Renal cortical epithelial cell (primary cell): ENCODE results near the gene COL6A1. TPM values are rescaled to one million over a fixed set of nuclear protein-coding genes. Genes with fewer than 3 reads are reported as not detected.

Source experiments
- DNase-seq: peaks from one replicate; pipeline ENCODE4 v3.0.0-alpha.2; 2011; ENCODE audit warnings: low read depth
- total RNA-seq: library from RNA; depleted of rRNA; stranded (reverse); fragments of >200 nt; gene quantifications from 2 replicates; pipeline ENCODE4 v1.2.3, GENCODE V29; 2014

COL6A1 gene, protein sequence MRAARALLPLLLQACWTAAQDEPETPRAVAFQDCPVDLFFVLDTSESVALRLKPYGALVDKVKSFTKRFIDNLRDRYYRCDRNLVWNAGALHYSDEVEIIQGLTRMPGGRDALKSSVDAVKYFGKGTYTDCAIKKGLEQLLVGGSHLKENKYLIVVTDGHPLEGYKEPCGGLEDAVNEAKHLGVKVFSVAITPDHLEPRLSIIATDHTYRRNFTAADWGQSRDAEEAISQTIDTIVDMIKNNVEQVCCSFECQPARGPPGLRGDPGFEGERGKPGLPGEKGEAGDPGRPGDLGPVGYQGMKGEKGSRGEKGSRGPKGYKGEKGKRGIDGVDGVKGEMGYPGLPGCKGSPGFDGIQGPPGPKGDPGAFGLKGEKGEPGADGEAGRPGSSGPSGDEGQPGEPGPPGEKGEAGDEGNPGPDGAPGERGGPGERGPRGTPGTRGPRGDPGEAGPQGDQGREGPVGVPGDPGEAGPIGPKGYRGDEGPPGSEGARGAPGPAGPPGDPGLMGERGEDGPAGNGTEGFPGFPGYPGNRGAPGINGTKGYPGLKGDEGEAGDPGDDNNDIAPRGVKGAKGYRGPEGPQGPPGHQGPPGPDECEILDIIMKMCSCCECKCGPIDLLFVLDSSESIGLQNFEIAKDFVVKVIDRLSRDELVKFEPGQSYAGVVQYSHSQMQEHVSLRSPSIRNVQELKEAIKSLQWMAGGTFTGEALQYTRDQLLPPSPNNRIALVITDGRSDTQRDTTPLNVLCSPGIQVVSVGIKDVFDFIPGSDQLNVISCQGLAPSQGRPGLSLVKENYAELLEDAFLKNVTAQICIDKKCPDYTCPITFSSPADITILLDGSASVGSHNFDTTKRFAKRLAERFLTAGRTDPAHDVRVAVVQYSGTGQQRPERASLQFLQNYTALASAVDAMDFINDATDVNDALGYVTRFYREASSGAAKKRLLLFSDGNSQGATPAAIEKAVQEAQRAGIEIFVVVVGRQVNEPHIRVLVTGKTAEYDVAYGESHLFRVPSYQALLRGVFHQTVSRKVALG
- 52.1 and 53.2 TPM in 2 replicates for total RNA-seq

DNA sequence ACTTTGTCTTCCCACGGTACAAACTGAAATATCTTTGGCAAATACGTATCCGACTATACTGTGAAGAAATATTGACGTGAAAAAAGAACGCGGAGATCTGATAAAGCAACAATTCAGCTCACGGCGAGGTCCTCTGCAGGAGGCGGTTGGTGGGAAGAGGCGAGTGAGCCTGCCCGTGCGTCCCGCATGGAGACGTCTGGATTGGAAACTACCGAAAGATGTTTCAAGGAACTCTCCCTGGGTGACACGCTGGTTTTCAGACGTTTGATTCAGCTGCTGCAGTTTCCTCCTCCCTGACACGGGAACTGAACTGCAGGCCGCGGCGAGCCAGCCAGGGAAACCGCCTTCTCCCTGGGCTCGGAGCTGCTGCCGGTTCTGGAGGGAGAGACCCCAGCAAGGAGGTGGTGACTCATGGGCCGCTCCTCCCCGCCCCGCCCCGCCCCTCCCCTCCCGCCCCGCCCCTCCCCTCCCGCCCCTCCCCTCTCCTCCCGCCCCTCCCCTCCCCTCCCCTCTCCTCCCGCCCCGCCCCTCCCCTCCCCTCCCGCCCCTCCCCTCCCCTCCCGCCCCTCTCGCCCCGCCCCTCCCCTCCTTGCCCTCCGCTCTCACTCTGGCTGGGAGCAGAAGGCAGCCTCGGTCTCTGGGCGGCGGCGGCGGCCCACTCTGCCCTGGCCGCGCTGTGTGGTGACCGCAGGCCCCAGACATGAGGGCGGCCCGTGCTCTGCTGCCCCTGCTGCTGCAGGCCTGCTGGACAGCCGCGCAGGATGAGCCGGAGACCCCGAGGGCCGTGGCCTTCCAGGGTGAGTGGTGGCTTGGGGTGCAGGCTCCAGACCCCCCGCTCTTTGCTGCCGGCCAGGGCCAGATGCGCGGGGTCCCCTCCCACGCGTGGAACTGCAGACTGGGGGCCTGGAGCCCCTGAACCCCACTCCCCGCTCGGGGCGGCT, at the start of gene COL6A1:
Gene COL6A1 (plus strand): TSS at position 620 of the 941 bp plus-strand sequence. CDS start 81 bp downstream, at position 701.
- peak; percentile 53 for DNase-seq

DNA sequence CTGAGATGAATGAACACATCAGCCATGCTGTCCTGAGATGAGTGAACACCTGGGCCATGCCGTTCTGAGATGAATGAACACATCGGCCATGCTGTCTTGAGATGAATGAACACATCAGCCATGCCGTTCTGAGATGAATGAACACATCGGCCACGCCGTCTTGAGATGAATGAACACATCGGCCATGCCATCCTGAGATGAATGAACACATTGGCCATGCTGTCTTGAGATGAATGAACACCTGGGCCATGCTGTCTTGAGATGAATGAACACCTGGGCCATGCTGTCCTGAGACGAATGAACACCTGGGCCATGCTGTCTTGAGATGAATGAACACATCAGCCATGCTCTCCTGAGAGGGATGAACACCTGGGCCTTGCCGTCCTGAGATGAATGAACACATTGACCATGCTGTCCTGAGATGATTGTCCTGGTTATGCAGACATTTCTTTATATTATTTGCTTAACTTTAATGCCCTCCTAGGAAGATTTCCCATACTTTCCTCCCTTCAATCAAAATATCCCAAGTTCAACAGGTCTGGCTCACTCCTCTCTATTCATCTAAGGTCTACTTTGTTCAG, 48.6 kb upstream of the COL6A1 start:
- no peak for DNase-seq

DNA sequence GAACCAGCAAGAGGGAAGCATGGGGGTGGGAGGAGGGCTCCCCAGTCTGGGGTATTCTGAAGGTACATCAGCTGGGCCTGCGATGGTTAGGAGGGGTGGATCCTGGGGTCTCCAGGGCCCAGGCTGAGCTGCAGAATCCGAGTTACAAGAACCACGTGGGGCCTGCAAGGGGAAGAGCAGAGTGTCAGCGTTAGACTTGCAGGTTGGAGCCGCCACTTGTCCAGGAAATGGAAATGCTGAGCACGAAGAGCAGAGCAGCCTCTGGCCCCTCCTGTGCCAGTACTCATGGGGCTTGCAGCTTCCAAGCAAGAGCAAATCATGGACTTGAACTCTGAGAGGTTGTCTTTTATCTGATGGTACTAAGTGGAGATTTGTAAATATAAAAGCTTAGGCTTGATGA, 47.5 kb upstream of the COL6A1 start:
- DNase-seq: no peak

DNA sequence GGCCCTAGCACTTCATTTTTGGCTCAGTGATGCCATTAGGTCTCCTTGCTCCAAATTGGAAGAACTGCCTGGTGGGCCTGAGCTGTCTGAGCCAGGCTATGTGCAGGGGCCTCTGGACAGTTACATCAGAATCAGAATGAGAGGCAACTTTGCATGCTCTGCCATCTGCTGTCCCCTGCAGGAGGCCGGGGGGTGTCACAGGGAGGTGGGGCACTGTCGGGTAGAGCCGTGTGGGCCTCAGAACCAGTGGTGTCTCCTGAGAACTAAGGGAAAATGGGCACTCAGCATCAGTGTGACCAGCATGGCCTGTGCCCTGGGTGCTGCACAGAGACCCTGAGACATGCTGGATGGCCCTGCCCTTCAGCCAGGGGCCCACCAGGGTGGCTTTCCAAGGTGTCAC, 47.0 kb upstream of the COL6A1 start:
- no peak for DNase-seq

DNA sequence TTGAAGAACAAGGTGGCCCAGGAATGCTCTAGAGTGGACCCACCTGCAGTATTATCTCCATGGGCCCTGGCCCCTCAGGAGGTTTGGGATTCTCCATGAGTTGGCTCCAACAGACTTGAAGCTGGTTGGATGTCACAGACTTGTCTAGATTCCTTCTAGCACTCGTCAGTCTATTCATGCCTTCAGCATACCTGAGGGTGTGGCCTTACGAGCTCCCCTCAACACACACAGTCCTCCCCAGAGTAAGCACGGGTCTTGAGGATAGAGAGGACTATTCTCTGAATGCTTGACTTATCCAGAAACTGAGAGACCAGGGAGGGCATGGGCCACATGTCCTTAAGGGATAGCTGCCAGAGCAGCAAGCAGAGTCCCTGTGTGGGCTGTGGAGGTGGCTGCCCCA, 45.9 kb upstream of the COL6A1 start:
- DNase-seq: no peak

DNA sequence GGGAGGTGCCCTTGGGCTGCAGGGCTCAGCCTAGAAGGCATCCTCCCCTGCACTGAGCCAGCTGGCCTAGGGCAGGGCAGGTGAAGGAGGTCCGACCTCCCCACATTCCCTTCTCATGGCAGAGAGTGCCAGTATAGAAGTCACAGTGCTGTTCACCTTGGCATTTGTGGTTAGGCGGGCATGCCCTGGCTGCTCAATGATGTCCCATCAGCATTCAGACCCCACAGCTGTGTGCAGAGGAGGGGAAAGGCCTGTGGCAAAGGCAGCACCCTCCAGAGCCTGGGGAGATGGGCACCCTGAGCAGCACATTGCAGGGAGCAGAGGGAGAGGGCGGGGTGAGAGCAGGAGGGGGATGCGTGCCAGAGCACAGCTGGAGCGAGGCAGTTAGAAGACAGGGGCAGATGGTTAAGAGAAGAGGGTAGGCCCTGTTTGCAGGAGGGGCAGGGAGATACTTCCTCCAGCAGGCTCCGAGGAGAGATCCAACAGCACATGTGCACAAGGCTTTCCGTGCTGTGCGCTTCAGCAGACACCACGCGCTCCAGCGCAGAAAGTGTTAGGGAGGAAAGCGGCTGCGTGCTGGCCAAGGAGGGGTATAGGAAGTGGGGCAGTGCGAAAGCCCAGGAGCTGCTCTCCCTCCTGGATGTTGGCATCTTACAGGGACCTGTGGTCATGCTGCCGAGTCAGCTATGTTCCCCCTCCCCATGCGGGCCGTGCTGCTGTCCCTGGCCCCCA, 43.7 kb upstream of the COL6A1 start:
- no peak for DNase-seq

DNA sequence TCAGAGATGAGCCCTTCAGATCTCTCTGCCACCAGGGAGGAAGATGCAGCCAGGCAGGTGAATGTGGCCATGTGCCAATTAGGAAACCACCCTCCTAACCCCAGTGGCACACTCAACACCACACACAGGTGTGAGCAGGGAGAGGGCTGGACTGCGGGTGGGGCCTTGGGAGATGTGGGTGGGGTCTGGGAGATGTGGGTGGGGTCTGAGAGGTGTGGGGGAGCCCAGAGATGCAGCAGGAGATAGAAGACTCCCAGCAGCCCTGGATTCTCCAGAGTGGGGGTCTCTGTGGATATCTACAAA, 43.2 kb upstream of the COL6A1 start:
- DNase-seq: no peak

DNA sequence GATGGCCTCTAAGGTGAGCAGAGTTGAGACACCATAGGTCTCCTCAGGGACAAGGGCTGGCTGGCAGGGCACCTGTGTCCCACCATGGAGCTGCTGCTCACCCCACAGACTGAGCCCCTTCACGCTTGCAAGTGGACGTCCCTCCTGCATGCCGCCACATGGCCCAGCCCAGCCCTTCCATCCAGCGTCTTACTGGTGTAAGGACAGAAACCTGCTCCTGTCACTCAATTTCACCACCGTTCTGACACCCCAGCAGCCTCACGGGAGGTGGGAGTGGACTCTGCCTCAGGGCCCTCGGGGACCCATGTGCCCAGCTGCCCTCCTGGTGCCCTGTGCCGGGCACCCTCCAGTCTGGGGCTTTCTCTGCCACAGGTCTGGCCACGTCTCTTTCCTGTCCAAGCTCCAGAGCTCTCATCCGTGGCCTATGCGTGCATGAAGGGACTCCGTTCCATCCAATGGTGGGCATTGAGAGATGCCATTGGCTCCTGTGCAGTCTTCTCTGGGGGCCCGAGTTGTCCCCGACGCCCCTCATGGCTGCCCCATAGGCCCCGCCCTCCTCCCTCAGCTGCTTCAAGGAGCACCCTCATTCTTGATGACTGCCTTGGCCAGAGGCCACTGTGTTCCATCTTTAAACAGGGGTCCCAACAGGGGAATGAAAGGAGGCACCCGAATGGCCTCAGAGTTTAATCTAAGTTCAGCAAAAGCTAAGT, 42.6 kb upstream of the COL6A1 start:
- DNase-seq: no peak

DNA sequence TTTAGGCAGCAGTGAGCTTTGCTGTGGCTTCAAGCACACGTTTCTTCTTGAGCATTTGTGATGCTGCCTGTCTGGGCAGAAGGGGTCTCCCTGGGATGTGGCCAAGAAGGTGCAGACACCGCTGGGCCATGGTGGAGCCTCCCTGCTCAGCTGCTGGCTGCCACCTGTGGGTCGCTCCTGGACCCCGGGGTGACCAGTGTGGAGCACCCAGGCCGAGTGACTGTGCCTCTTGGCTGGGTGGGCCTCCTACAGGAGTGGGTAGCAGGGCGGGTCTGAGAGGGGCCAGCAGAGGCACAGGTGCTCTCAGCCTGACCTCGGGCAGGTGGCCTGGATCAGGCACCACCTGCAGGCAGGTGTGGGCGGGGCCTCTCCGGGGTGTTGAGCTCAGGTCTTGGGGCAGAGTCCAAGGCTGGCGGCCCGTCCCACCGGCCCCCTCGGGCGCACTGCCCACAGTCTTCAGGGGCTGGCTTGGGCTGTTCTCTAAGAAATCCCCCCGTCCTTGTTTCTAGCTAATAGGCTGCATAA, 42.0 kb upstream of the COL6A1 start:
- DNase-seq: no peak

DNA sequence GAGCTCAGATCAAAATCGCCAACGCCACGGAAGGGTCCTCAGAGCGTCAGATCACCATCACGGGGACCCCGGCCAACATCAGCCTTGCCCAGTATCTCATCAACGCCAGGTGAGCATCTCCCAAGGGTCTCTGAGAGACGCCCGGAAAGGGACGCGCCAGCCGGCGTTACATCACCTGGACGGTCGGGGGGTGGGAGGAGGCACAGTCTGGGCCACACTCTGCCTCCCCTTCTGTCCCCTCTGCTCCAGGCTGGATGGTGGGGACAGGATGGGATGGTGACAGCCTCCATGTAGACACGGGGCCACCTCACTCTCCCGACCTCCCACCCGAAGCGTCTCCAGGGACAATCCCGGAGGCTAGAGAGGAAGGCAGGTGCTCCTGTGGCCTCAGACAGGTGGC, 41.5 kb upstream of the COL6A1 start:
- no peak for DNase-seq

DNA sequence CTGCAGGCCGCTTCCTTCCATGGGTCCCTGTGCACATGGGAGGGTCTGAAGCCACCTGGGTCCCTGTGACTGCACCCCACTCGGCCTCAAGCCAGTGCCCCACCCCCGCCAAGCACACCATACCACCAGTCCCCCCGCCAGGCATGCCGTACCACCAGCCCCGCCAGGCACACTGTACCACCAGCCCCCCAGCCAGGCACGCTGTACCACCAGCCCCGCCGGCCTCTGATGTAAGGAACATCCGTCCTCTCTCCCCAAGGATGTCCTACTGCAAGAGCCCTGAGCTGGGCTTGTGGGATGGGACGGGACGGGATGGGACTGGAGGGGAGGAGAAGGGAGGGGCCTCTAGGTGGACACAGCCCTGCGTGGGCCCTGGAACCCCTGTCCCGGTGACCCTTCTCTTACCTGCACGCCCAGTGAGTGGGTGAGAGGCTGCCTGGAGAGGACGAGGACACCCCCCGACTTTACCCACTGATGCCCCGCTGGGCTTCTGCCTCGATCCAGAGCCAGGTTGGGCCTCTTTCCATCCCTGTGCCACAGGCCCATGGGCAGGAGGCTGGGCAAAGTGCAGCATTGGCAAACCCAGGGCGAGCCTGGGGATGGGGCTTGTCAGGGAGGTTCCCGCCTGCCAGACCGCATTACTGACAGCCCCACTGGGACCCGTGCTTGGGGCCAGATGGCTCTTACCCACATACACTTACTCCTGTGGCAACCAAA, 40.8 kb upstream of the COL6A1 start:
- DNase-seq: no peak

DNA sequence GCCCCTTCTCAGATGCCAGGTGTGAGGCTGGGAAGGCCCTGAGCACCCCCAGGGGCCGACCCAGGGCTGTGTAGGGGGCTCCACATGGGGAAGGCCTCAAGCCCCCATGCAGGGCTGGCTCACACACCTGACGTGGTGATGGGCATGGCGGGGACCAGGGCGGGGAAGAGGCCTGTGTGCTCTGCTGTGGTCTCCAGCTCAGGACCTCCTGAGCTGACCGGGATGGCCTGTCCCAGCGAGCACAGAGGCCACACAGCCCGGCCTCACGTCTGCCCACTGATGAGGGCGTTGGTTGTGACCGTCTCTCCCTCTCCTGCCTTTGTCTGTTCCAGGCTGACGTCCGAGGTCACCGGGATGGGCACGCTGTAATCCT, 40.2 kb upstream of the COL6A1 start:
- no peak for DNase-seq

DNA sequence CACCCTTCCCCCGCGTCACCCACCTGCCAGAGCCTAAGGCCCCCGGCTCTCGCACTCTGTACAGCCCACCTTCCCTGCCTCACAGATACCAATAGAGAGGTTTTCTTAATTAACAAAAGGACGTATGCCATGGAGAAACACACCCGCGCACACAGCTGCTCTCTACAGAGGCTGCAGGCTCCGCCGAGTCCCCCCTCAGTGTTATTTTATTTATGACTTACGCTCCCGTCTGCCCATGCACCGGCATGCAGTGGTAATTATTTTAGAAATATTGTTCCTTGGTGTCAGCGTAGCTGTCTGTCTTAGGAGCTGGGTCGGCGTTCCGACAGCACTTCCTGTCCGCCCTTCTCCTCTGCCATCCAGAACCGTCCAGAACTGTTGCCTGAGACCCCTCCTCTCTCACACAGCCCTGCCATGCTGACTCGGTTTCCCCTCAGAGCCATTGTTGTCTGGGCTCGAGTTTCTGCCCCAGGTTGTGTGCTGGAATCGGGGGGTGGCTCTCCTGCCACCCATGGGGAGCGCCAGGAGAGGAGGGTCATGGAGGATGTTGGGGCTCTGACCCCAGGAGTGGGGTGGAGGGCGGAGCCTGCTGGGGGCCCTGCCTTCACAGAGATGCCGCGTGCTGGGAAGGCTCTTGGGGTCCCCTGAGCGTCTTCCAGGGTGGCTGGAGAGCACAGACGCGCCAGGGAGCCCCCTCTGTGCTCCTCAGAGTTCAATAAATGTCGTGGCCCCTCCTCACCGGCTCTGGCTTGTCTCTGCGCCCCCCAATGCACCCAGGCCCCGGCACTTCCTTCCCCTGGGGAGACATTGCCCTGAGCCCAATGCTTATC, 39.6 kb upstream of the COL6A1 start:
- no peak for DNase-seq

DNA sequence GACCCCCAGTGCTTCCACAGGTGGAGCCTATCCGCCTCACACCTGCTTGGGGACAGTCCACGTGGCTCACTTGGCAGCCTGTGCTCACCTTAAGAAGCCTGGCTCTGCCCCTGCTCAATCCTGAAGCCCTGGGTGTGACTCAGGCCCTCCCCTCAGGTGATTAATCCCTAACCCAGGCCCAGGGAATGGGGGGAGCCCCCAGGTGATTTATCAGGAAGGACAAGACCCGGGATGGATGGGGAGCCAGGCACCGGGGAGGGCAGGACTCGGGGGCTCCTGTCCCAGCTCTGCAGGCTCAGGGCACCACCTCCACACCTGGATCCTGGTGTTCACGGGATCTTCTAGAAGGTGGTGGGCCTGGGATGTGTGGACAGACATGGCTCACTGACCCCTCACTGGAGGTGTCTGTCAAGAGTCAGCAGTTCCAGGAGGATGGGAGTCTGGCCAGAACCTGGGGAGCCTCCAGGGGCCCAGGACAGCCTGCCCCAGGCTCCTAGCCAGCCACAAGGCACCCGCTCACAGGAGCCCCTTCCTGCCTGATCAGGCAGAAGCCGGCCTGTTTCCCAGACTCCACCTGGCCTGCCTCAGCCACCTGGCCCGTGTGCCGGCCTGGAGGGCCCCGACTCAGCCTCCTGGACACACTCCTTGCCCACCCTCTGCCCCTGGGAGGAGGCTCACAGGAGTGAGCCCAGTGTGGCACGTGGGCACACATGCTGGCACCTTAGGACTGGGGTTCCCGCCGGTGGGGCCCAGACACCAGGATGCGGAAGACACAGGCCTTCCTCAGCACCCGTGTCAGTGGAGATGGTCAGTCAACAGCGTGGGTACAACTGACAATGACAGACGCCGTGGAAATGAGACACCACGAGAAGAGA, 38.6 kb upstream of the COL6A1 start:
- no peak for DNase-seq

DNA sequence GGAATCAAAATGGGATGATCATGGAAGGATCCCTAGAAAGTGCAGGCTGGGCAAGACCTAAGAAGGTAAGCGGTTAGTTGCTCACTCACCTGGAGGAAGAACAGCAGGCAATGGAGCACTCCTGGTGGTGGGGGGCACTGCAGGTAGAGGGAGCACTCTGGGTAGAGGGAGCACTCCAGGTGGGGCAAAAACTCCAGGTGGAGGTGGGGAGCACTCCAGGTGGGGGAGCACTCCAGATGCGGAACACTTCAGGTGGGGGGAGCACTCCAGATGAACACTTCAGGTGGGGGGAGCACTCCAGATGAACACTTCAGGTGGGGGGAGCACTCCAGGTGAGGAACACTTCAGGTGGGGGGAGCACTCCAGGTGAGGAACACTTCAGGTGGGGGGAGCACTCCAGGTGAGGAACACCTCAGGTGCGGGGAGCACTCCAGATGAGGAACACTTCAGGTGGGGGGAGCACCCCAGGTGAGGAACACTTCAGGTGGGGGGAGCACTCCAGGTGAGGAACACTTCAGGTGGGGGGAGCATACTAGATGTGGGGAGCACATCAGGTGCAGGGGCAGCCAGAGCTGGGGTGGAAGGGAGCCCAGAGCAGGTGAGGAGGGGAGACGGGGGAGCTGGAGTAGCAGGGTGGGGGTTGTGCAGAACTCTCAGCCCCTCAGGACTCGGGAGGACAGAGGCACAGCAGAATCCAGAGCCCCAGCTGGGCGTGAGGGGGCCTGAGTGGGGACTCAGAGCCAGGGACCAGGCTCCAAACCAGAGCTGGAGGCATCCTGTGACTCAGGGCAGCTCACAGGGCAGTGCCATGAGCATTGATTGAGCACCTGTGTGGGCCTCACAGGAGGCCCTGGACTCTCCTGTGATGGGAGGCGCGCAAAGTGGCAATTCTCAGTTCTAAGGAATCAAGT, 37.7 kb upstream of the COL6A1 start:
- no peak for DNase-seq

DNA sequence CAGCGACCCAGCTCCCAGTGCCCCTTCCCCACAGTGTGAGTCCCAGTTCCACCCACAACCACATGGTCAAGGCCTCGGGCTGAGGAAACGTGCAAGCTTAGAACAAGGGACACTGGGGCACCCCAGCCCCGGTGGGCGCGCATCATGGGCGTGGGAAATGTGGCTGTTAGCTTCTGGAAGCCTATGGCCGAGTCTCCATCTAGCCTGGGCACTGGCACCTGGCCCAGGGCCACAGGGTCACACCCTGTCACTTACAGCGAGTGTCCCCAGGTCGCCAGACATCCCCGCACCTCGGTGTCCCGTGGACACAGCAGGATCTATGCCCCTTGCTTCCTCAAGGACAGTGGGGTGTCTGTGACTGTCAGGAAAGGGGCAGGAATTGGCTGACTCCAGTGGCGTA, 37.0 kb upstream of the COL6A1 start:
- no peak for DNase-seq
